Loucy (cell line): ENCODE results near the gene ZNF780B.

ENCODE experiments used
- EZH2phosphoT487 ChIP-seq: fragments of 200-600 bp; IDR thresholded peaks from 2 replicates; pipeline ENCODE4 v1.6.1; 2018; ENCODE audit warnings: antibody characterized with exemption, mild to moderate bottlenecking, moderate library complexity, borderline replicate concordance
- TF ChIP-seq, protein P1 (sequence below): fragments of 200-600 bp; sonication (generic); conservative IDR thresholded peaks from 2 replicates; pipeline ENCODE4 v1.5.1; 2014; ENCODE audit warnings: mild to moderate bottlenecking, antibody characterized with exemption, low read length

DNA sequence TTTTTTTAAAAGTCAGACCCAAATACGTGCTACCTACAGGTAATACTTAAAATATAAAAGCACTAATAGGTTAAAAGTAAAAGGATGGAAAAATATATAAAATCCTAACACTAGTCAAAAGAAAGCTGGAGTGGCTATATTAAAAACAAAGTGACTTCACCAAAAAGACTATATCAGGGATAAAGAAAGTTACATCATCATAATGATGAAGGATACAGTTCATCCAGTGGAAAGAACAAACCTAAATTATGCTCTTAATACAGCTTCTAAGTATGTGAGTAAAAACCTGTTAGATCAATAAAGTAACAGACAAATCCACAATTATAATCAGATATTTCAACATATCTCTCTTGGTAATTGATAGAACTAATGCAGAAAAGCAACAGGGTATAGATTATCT, 1.1 kb upstream of the ZNF780B start:
- TF ChIP-seq, protein P1, sequence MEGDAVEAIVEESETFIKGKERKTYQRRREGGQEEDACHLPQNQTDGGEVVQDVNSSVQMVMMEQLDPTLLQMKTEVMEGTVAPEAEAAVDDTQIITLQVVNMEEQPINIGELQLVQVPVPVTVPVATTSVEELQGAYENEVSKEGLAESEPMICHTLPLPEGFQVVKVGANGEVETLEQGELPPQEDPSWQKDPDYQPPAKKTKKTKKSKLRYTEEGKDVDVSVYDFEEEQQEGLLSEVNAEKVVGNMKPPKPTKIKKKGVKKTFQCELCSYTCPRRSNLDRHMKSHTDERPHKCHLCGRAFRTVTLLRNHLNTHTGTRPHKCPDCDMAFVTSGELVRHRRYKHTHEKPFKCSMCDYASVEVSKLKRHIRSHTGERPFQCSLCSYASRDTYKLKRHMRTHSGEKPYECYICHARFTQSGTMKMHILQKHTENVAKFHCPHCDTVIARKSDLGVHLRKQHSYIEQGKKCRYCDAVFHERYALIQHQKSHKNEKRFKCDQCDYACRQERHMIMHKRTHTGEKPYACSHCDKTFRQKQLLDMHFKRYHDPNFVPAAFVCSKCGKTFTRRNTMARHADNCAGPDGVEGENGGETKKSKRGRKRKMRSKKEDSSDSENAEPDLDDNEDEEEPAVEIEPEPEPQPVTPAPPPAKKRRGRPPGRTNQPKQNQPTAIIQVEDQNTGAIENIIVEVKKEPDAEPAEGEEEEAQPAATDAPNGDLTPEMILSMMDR, result no peak
- no peak for TF ChIP-seq EZH2phosphoT487
